Adrenal gland (tissue), 12 donors: ENCODE data around the gene CEP112. TPM values are rescaled to one million over a fixed set of nuclear protein-coding genes. Genes with fewer than 3 reads are reported as not detected.

ENCODE experiments used
- DNase-seq, 7 donors: peaks; one replicate each; pipeline ENCODE4 v3.0.0-alpha.2; 2019 to 2020
- H3K27ac ChIP-seq, 5 donors: fragments of 200-600 bp; sonication (generic) in 4 of 5; 1 replicate in 3 of 5; 2 replicates in 2 of 5; pipeline versions ENCODE4 v1.5.1 to v1.8.0; 2016 to 2020; ENCODE audit warnings: mild to moderate bottlenecking in 1 of 5
- H3K27me3 ChIP-seq: fragments of 200-600 bp; 2 replicates; pipeline ENCODE4 v1.8.0; 2021
- H3K36me3 ChIP-seq, 2 donors: fragments of 200-600 bp; replicated peaks in 1 of 2; 1 replicate in 1 of 2; 2 replicates in 1 of 2; pipeline versions ENCODE4 v1.5.1 to v1.8.0; 2018 to 2022
- H3K4me1 ChIP-seq, 2 donors: fragments of 200-600 bp; replicated peaks in 1 of 2; 1 replicate in 1 of 2; 2 replicates in 1 of 2; pipeline versions ENCODE4 v1.5.1 to v1.8.0; 2018 to 2021
- H3K4me3 ChIP-seq, 4 donors: fragments of 200-600 bp; sonication (generic) in 3 of 4; one replicate each; pipeline ENCODE4 v1.5.1; 2016 to 2018
- H3K9me3 ChIP-seq, 3 donors: fragments of 200-600 bp; sonication (generic) in 1 of 3; replicated peaks in 1 of 3; 1 replicate in 2 of 3; 2 replicates in 1 of 3; pipeline versions ENCODE4 v1.5.1 to v1.8.0; 2016 to 2021
- POLR2A ChIP-seq, 2 donors: fragments of 450-650 bp; IDR thresholded peaks; one replicate each; pipeline ENCODE4 v1.6.1; 2017; ENCODE audit warnings: antibody characterized with exemption in 2 of 2, mild to moderate bottlenecking in 2 of 2, moderate library complexity in 1 of 2
- WGBS, 4 donors: extraction: QIAGEN DNeasy Blood & Tissue Kit in 2 of 4; methylation state at CpG; one replicate each; pipeline versions ENCODE4 v1.1.5 to v1.1.7; 2013 to 2017; 5-methylcytosine and 5-hydroxymethylcytosine counted together
- intact Hi-C, 2 donors: fragments of 100-400 bp; cut with DNase I; formaldehyde crosslinking; loops; one replicate each; pipeline versions ENCODE4 v1.14.1 to v1.15.0; 2022 to 2023
- polyA plus RNA-seq, 3 donors: library from polyadenylated mRNA; stranded (reverse); fragments of 200-250 nt in 2 of 3; fragments of 350-450 nt in 1 of 3; fragmentation: Illumina TruSeq in 1 of 3; extraction: RNeasy Lipid Tissue Mini Kit (QIAGEN cat#74804) in 1 of 3; gene quantifications; one replicate each; pipeline ENCODE4 v1.2.3, GENCODE V29; 2013 to 2014
- total RNA-seq, 9 donors: library from RNA; depleted of rRNA in 4 of 9; stranded (reverse); fragments of >200 nt in 4 of 9; fragments of 120-200 nt in 1 of 9; fragmentation: NEBNext Ultra II Directional in 1 of 9; extraction: Animal tissue kit (Norgen Biotek cat#: 25700) in 1 of 9; gene quantifications; one replicate each; pipeline versions ENCODE4 v1.1.0 to v1.2.4, GENCODE V29; 2013 to 2023
- TF ChIP-seq, protein P1 (sequence below), 6 experiments: fragments of 450-650 bp in 4 of 6; fragments of 200-600 bp in 2 of 6; sonication (generic) in 1 of 6; IDR thresholded peaks; 1 replicate in 5 of 6; 2 replicates in 1 of 6; pipeline versions ENCODE4 v1.5.1 to v1.8.0; 2016 to 2021; ENCODE audit warnings: antibody characterized with exemption in 6 of 6, mild to moderate bottlenecking in 2 of 6, moderate library complexity in 1 of 6
- donor health status: healthy with polysubstance abuse.
- donor health status: Bipolar disorder and iron deficiency.
- donor health status: DM: yes; HTN: yes; CAD: no.
- donor health status: DM: no; HTN: no; CAD: no.
- donor health status: DM: no; HTN: no; CAD: no.
- donor health status: DM: yes; HTN: yes; CAD: no.

Gene CEP112
- total and polyA plus RNA-seq, 12 donors = 4.2 to 24.1 (median 9.6) TPM

DNA sequence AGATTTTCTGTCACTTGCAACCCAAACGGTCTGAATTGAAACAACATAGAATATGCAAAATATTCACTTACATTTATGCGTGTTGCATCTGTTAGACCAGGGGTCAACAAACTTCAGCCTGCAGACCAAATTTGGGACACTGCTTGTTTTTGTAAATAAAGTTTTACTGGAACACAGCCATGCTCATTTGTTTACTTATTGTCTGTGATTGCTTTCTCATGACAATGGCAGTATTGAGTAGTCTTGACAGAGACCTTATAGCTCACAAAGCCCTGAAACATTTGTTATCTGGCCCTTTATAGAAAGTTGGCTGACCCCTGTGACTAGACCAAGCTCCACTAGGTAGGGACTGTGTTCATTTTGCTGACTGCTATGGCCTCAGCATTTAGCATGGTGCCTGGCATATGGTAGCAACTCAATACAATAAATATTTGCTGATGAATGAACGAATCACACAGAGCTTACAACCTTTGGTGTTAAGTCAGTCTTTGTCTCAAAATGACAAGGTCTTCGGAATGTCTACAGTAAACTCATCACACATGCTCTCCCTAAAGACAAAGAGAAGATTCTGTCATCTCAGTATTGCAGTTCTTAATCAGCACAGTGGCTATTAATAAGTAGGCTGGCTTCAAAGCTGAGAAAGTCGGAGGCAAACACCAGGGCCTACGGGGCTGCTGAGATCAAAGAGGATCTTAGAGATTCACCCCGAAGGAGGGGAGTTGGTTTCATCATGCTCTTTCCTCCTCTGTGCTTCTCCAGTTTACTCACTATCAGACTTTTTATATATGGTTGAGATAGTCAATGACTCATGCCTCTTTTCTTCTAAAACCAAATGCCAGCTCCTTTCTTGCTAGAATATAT is 535.3 kb downstream of the CEP112 start:
- Histone ChIP-seq H3K4me1 (no peaks in the 10 kb centered on the region), H3K4me3 (no peak overlapping the region), H3K27me3 (no peaks in the 10 kb centered on the region), H3K36me3 (no peaks in the 10 kb centered on the region), H3K9me3 (no peaks in the 10 kb centered on the region), H3K27ac (no peak overlapping the region)
- DNase-seq = no peak
- intact Hi-C loops = no loop called here
- 72 to 75% (median 74%) methylated on average over 7 of the region's 7 CpGs for WGBS, 4 donors
- TF ChIP-seq, protein P1, sequence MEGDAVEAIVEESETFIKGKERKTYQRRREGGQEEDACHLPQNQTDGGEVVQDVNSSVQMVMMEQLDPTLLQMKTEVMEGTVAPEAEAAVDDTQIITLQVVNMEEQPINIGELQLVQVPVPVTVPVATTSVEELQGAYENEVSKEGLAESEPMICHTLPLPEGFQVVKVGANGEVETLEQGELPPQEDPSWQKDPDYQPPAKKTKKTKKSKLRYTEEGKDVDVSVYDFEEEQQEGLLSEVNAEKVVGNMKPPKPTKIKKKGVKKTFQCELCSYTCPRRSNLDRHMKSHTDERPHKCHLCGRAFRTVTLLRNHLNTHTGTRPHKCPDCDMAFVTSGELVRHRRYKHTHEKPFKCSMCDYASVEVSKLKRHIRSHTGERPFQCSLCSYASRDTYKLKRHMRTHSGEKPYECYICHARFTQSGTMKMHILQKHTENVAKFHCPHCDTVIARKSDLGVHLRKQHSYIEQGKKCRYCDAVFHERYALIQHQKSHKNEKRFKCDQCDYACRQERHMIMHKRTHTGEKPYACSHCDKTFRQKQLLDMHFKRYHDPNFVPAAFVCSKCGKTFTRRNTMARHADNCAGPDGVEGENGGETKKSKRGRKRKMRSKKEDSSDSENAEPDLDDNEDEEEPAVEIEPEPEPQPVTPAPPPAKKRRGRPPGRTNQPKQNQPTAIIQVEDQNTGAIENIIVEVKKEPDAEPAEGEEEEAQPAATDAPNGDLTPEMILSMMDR (IDR thresholded peaks at IDR 0.05) = no peak
- TF ChIP-seq POLR2A (IDR thresholded peaks at IDR 0.05) = no peak

DNA sequence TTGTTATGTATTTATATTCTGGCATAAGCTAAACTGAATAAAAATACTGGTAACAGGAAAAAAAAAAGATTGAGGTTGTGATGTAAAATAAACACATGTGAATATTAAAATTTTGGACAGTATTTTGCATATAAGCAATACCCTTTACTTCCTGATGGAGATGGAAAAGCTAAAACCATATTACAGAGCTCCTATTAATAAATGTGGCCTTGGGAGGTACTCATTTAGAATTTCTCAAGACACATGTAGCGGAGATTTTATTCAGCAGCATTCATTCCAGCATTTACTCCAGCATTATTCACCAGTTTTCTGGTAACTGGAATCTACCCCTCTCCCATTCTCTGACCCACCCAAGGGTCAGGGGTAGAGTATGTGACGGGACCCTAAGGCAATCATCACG is 536.2 kb downstream of the CEP112 start:
- no peak overlapping the region for H3K27ac ChIP-seq
- H3K9me3 ChIP-seq = no peaks in the 10 kb centered on the region
- H3K4me3 ChIP-seq = no peak overlapping the region
- H3K27me3 ChIP-seq = no peaks in the 10 kb centered on the region
- TF ChIP-seq, protein P1 (IDR thresholded peaks at IDR 0.05) = no peak
- TF ChIP-seq POLR2A (IDR thresholded peaks at IDR 0.05) = no peak
- DNase-seq = no peak
- no peaks in the 10 kb centered on the region for H3K36me3 ChIP-seq
- intact Hi-C loops = no loop called here
- H3K4me1 ChIP-seq = no peaks in the 10 kb centered on the region
- WGBS, 4 donors = 89 to 99% (median 95%) methylated on average over 3 of the region's 3 CpGs

DNA sequence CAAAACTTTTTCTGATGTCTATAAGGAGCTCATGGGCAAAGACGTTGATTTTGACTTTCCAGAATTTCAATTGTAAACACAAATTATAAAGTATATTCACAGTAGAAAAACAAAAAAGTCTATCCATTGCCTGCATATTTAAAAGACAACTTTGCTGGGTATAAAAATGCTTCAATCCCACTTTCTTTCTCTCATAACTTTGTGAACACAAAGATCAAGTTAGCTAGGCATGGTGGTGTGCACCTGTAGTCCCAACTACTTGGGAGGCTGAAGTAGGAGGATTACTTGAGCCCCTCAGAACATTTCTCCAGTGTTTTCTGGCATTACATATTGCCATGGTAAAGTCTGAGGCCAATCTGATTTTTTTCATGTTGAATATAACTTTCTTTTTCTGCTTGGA is 547.4 kb downstream of the CEP112 start:
- DNase-seq = no peak
- Histone ChIP-seq H3K36me3 (no peaks in the 10 kb centered on the region), H3K27me3 (no peaks in the 10 kb centered on the region), H3K27ac (no peak overlapping the region), H3K4me1 (no peaks in the 10 kb centered on the region), H3K4me3 (no peak overlapping the region), H3K9me3 (no peaks in the 10 kb centered on the region)
- intact Hi-C loops = no loop called here
- TF ChIP-seq POLR2A (IDR thresholded peaks at IDR 0.05) = no peak
- TF ChIP-seq, protein P1 (IDR thresholded peaks at IDR 0.05) = no peak
- WGBS, 4 donors = 86 to 93% (median 90%) methylated on average over 1 of the region's 1 CpG

DNA sequence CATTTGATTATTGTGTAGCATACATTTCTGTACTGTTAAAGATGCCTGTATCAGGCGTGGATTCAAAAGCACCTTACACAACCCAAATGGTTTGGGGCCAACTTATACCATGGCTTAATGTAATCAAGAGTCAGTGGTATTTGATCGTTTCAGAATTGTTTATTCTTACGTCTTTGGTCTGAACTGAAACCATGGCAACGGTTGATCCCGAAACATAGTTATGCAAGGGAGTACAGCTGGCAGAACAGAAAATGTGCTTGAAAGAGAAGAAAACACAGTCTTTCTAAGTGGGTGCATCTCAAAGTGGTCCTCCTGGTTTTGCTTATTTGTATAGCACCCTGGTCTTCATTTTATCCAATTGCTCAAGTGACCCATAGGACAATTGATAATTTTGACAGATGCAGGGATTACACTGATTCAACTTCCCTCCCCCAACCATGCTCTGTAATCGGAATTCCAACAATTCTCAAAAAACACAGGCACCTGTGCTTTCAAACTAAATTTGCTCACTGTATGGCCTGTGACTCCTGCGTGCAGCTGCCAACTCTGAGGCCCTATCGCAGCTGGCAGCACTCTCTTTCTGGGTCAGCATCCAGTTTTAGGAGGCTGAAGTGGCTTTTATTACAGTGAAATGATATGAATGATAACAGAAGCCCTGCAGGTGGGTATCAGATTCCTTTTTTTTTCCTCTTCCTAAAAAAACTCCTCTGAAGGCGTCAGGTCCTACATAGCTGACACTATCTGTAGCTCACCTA is 553.5 kb downstream of the CEP112 start:
- intact Hi-C loops = no loop called here
- no peaks in the 10 kb centered on the region for H3K36me3 ChIP-seq
- no peaks in the 10 kb centered on the region for H3K9me3 ChIP-seq
- WGBS, 4 donors = 67 to 79% (median 74%) methylated on average over 9 of the region's 9 CpGs
- TF ChIP-seq POLR2A (IDR thresholded peaks at IDR 0.05) = no peak
- TF ChIP-seq, protein P1 (IDR thresholded peaks at IDR 0.05) = no peak
- no peaks in the 10 kb centered on the region for H3K4me1 ChIP-seq
- H3K27me3 ChIP-seq = no peaks in the 10 kb centered on the region
- no peak overlapping the region for H3K27ac ChIP-seq
- DNase-seq = no peak
- no peak overlapping the region for H3K4me3 ChIP-seq
